Heart left ventricle (tissue), 13 donors: ENCODE results near the gene DNAH1.

ENCODE experiments used
- POLR2A ChIP-seq, 2 donors: fragments of 450-650 bp; IDR thresholded peaks; one replicate each; pipeline ENCODE4 v1.6.1; 2017; ENCODE audit warnings: antibody characterized with exemption in 2 of 2, mild to moderate bottlenecking in 2 of 2, moderate library complexity in 2 of 2
- TF ChIP-seq, protein P1 (sequence below), 12 donors: fragments of 200-600 bp; sonication (generic) in 4 of 12; IDR thresholded peaks; one replicate each; pipeline versions ENCODE4 v1.5.0 to v1.8.0; 2018 to 2022; ENCODE audit warnings: antibody characterized with exemption in 12 of 12, mild to moderate bottlenecking in 5 of 12
- donor health status: ischemic (EF 13 %, LVEDD 7.1; RV severe dilation, severe dysfunction).
- donor health status: DM: no; HTN: yes; CAD: no.
- donor health status: DM: no; HTN: no; CAD: no.
- donor health status: ischemic (EF 25% LVEDD 6.9; RV normal size, moderate dysfunction).
- donor health status: ischemic (EF 25% LVEDD 5.7; RV mildly dilated, moderate dysfunction).
- donor health status: ischemic (EF 35%, LVEDD 5.7; RV mildly dilated, moderate dysfunction).
- donor health status: nonischemic (EF 11% LVEDD 7.7; RV severe dilation, severe dysfunction).
- donor health status: DM: yes; HTN: yes; CAD: no.
- donor health status: PGD.
- donor health status: ischemic (EF 29% LVEDD 5.4; RV normal size, mild dysfunction).
- donor health status: nonischemic (EF 23%, LVEDD 6.1; RV moderate dilation, normal function).

GRCh38 chr3:52358362-52358940, 42.3 kb downstream of the DNAH1 start:
- TF ChIP-seq, protein P1, sequence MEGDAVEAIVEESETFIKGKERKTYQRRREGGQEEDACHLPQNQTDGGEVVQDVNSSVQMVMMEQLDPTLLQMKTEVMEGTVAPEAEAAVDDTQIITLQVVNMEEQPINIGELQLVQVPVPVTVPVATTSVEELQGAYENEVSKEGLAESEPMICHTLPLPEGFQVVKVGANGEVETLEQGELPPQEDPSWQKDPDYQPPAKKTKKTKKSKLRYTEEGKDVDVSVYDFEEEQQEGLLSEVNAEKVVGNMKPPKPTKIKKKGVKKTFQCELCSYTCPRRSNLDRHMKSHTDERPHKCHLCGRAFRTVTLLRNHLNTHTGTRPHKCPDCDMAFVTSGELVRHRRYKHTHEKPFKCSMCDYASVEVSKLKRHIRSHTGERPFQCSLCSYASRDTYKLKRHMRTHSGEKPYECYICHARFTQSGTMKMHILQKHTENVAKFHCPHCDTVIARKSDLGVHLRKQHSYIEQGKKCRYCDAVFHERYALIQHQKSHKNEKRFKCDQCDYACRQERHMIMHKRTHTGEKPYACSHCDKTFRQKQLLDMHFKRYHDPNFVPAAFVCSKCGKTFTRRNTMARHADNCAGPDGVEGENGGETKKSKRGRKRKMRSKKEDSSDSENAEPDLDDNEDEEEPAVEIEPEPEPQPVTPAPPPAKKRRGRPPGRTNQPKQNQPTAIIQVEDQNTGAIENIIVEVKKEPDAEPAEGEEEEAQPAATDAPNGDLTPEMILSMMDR (IDR thresholded peaks at IDR 0.05) = no peak
- no peak for TF ChIP-seq POLR2A (IDR thresholded peaks at IDR 0.05)
